Stimulated activated CD8-positive, alpha-beta memory T cell treated with anti-CD3 and anti-CD28 coated beads, Interleukin-2, amount 100 ng/mL, for 48 hours (primary cell): Measurements from ENCODE around the gene ZBED5.
"Not testable (repeated sequence)": the region's sequence is repeated elsewhere in the genome, so short reads cannot be mapped to it uniquely, and the experiment has no call there.

Experiments
- DNase-seq, 2 donors: peaks; one replicate each; pipeline ENCODE4 v3.0.0-alpha.2; 2020; ENCODE audit warnings: low read depth in 2 of 2

The ZBED5 gene

GRCh38 chr11:10857709-10858438, at the start of gene ZBED5:
Gene ZBED5 (minus strand): TSS chr11:10858053. CDS start chr11:10854945, 3,108 bp downstream.
- peak; percentile 92 to 93 for DNase-seq

DNA sequence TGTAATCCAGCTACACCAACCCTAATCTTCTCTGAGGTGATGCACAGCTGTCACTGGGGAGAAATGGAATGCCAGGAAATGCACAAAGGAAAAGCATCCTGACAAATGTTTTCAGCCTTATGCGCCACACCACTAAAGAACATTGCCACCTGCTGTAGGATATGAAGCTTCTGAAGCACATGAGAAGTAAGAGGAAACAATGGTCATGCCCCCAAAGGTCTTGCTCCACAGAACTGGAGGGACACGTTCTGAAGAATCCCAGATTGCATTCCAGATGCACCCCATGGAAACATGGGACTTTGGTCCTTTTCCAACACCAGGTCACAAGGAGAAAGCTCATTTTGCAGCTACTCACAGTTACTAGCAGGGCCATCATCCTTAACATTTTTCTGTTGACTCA, 48.7 kb upstream of the ZBED5 start:
- no peak for DNase-seq

- DNase-seq, result no peak
Measured at GRCh38 chr11:10902301-10903063, 44.6 kb upstream of the ZBED5 start.

GRCh38 chr11:10900681-10901415, 43.0 kb upstream of the ZBED5 start:
- no peak for DNase-seq

GRCh38 chr11:10899121-10899830, 41.4 kb upstream of the ZBED5 start:
- DNase-seq, result peak in 1 of 2 donors; percentile 8

DNA sequence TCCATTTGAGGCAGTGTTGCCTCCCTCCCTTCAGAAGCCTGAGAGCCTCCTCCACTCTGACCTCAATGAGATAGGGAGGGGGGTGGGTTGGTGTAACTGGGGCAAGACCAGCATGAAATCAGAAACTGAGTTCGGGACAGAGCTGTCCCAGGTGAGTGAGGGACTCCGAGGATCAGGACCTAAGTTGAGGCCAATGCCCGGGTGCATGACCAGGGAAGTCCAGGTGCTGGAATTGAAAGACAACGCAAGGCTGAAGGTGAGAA, 40.8 kb upstream of the ZBED5 start:
- no peak for DNase-seq

DNA sequence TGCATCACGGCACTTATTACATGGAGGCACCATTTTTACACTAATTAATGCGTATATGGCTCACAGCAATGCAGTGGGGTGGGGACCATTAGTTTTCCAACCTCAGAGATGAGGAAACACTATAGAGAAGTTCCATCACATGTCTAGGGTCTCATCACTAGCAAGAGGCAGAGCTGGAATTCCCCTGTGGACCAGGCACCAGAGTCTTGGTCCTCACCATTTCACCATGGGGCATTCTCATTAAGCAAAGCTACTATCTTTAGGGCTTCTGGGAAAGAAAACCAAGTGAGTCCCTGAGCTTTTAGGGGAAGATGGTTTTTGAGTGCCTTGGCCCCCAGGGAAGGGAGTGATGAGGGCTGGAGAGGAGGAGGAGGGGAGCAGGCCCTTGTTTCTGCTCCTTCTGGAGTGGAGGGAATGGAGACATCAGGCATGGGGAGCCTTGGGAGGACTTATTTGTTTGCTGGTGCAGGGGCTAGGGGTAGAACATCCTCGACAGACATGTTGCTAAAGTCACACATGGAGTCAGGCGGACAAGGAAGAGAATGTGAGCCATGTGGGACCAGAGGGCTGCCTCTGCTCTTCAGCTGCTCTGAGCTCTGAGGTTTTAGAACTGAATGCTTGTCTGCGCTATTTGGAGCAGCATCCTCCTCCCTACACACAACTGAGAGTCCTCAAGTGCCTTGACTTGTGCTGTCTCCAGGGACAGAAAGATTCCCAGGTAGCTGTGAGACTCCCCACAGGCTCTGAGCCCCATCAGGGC, 40.3 kb upstream of the ZBED5 start:
- no peak for DNase-seq

GRCh38 chr11:10897150-10897549, 39.3 kb upstream of the ZBED5 start:
- DNase-seq, result no peak

GRCh38 chr11:10896493-10896892, 38.6 kb upstream of the ZBED5 start:
- no peak for DNase-seq

DNA sequence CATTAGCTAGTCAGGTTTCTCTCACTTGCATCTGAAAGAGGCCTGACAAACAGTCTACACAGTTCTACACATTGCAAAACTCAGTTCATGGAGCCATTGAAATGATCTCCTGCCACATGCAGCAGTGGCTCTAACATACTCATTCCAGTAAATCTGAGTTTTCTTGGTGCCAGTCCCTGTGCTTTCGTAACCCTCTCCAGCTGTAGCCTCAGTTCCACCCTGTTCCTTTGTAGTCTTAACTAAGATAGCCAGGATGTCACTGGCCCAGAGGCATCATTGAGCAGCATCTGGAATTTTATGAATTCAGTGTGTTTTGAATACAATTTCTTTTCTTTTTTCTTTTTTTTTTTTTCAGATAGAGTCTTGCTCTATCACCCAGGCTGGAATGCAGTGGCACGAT, 37.4 kb upstream of the ZBED5 start:
- no peak for DNase-seq

DNA sequence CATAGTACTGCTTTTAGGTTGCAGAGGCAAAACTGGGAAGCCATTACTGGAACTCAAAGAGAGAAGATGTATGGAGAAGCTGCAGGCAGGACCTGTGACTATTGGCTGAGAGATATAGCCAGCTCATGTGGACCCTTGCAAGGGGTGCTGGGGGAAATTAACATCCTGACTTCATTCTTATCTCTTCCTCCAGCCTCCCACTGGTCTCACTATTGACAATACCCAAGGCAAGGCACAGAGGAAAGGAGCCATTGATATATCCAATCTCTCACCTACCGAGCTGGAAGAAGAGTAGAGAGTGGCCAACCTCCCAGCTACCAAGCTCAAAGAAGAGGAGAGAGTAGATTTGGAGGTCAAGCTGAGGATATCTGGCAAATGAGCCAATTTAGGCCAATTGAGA, 36.8 kb upstream of the ZBED5 start:
- no peak for DNase-seq

DNA sequence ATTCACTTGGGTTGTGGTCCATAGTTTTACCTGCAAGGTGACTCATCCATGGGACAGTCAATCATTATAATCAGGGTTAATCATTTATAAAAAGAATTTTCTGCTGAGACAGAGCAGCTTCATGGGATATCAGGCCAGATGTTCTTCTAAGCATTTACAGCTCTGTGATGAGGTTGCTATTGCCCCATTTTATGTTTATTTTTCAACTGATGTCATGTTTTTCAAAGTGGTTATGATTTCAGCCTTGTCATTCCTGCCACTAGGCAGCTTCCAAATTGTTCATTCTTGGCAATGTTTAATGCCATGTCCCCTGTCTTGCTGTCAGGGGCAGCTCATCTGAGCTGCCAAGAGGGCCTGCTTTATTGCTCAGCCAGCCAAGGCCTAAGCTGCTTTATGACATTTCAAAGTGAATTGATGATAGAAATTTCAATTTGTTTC, 35.9 kb upstream of the ZBED5 start:
- no peak for DNase-seq

- DNase-seq, result no peak
Measured at GRCh38 chr11:10892250-10892649, 34.4 kb upstream of the ZBED5 start.

- DNase-seq, result no peak
Measured at GRCh38 chr11:10891151-10891720, 33.4 kb upstream of the ZBED5 start.

- DNase-seq, result not testable (repeated sequence)
Measured at GRCh38 chr11:10890083-10890482, 32.2 kb upstream of the ZBED5 start.

- no peak for DNase-seq
Measured at GRCh38 chr11:10887307-10887706, 29.5 kb upstream of the ZBED5 start.

- no peak for DNase-seq
Measured at GRCh38 chr11:10886652-10887250, 28.9 kb upstream of the ZBED5 start.

- no peak for DNase-seq
Measured at GRCh38 chr11:10885703-10886363, 28.0 kb upstream of the ZBED5 start.

- not testable (repeated sequence) for DNase-seq
Measured at GRCh38 chr11:10884292-10884691, 26.4 kb upstream of the ZBED5 start.

- no peak for DNase-seq
Measured at GRCh38 chr11:10881892-10882291, 24.0 kb upstream of the ZBED5 start.
